ENCODE measurements around the gene KCTD7.
"Not testable (repeated sequence)": the region's sequence is repeated elsewhere in the genome, so short reads cannot be mapped to it uniquely, and the experiment has no call there.

- not testable (repeated sequence) for TF ChIP-seq CTCF (IDR thresholded peaks at IDR 0.05 in 2 of 3, conservative IDR thresholded peaks at IDR 0.05 in 1 of 3; ENCODE audit: control insufficient read depth in 2 of 3, extremely low read depth in 1 of 3, insufficient read depth in 1 of 3, low read depth in 3 of 3, low read length in 3 of 3); TAF1 (IDR thresholded peaks at IDR 0.05; ENCODE audit: borderline replicate concordance, low read depth, low read length); SIX5 (IDR thresholded peaks at IDR 0.05; ENCODE audit: low read depth, low read length, severe bottlenecking); ATF2 (IDR thresholded peaks at IDR 0.05; ENCODE audit: low read length); RFX5 (IDR thresholded peaks at IDR 0.05; ENCODE audit: low read depth, low read length); PML (IDR thresholded peaks at IDR 0.05; ENCODE audit: low read length); TBL1XR1 (IDR thresholded peaks at IDR 0.05; ENCODE audit: low read depth, low read length); EP300 (IDR thresholded peaks at IDR 0.05; ENCODE audit: borderline replicate concordance in 1 of 2, control insufficient read depth in 1 of 2, low read depth in 2 of 2, low read length in 2 of 2)
Measured at GRCh38 chr7:66582816-66583489, 45.7 kb upstream of the KCTD7 start.
